IPS-NIHi7 (cell line): ENCODE measurements around the gene GNL3.
"Not testable (repeated sequence)": the region's sequence is repeated elsewhere in the genome, so short reads cannot be mapped to it uniquely, and the experiment has no call there.

Experiments
- DNase-seq: peaks from one replicate; pipeline ENCODE4 v3.0.0; 2012; ENCODE audit warnings: mixed read lengths; ENCODE audit errors: extremely low spot score

The GNL3 gene

DNA sequence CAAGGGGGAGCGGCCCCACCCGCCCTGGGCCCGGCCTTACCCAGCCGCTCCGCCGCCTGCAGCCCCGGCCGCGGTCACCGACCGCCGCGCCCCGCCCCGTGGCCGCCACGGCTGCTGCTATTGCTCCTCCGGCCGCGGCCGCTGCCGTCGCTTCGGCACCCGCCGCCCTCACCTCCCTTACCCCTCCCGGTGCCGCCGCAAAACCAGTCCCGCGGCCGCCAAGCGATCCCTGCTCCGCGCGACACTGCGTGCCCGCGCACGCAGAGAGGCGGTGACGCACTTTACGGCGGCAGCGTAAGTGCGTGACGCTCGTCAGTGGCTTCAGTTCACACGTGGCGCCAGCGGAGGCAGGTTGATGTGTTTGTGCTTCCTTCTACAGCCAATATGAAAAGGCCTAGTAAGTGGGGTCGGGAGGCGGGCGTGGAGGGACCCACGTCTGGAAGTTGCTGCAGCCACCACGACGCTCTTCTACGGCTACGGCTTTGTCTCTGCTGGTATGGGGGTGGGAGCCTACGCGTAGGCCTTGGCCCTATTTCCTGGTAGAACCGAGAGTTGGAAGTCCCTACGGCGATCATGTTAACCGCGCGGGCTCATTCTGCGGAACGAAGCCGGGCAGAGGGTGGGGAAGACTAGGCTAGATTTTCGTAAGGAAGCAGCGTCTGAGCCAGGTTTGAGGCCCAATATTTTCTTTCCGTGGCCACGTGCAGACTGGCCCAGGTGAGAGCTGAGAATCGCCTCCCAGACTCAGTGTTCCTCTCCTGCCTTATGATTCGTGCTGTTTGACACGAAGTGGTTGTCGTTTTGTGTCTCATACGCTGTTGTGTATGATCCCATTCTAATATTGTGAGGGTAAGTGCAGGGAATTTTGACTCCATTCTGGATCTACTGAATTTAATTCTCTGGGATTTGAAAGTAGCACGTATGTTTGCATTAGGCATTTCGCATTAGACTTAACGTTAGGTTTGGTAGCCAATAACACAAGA is at the start of gene GNL3, which contains the start of gene PBRM1:
Gene GNL3, plus strand, starts transcription at position 324 of the 983 bp plus-strand sequence. Its CDS starts 61 bp downstream, at position 385.
Gene PBRM1, minus strand, starts transcription at position 205 of the 983 bp plus-strand sequence.
- peak; percentile 95 for DNase-seq

DNA sequence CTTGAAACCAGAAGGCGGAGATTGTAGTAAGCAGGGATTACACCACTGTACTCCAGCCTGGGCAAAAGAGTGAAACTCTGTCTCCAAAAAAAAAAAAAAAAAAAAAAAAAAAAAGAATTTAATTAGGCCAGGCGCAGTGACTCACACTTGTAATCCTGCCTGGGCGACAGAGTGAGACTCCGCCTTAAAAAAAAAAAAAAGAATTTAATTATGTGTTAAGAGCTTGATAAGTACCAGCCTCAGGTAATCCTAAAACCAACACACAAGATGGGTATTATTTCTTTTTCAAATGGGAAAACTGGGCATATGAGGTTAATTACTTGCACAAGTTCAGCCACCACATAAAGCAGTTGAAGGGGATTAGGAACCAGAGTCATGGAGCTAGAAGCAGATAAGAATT is 49.2 kb upstream of the GNL3 start:
- no peak for DNase-seq

- DNase-seq = no peak
These were observed 40.3 kb upstream of the GNL3 start for GRCh38 chr3:52645549-52645948.

- DNase-seq = no peak
These were observed 36.2 kb upstream of the GNL3 start for GRCh38 chr3:52649461-52650210.

GRCh38 chr3:52650439-52650838 is 35.4 kb upstream of the GNL3 start:
- no peak for DNase-seq

- no peak for DNase-seq
These were observed 34.2 kb upstream of the GNL3 start for GRCh38 chr3:52651592-52651991.

DNA sequence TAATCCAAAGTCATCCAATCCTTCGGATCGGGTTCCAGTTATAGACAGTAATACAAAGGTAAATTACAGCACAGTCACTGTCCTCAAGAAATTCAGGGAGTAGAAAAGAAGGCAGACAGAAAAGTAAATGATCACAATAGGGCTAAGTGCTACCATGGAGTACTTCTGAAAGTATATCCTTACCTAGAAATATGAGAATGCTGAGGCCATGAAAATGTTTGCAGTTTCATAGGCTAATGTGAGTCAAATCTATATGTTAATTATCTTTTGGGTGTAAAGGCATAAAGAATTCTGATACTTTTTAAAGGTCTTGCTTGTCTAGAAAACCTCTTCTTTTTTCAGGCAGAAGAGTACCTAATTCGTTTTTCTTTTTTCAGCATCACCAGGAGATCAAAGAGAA is 29.9 kb upstream of the GNL3 start:
- no peak for DNase-seq

DNA sequence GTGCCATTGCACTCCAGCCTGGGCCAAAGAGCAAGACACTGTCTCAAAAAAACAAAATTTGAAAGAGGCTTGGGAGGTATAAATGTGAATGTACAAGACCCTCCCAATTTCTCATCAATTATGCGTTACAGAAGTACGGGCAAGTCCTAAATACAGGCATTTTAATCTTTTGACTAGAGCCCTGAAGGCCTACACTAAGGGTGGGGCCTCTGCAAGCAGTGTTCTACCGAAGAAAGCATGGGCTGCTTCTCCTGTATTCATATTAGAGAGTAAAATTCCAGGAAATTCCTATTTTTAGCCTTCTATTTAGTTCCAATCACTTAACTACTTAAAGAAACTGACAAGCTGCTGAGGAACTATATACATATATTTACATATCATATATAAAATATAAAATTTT is 25.8 kb upstream of the GNL3 start:
- no peak for DNase-seq

DNA sequence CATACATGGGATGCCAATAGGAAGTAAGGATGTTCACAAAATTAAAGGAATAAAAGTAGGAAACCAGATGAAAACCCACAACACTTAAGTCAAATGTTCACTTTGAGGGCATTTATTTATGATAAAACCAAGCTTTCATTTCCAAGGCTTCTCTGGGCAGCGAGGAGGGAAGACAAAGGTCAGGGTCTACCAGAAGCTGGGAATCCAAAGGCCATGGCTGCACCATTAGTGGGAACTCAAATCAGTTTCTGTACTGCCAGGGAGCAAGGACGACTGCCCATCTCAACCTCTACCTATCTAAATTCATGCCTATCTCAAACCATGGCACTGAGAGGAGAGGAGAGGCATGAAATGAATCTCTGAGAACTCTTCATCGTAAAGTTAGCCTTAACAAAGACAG is 22.7 kb upstream of the GNL3 start:
- DNase-seq = no peak

DNA sequence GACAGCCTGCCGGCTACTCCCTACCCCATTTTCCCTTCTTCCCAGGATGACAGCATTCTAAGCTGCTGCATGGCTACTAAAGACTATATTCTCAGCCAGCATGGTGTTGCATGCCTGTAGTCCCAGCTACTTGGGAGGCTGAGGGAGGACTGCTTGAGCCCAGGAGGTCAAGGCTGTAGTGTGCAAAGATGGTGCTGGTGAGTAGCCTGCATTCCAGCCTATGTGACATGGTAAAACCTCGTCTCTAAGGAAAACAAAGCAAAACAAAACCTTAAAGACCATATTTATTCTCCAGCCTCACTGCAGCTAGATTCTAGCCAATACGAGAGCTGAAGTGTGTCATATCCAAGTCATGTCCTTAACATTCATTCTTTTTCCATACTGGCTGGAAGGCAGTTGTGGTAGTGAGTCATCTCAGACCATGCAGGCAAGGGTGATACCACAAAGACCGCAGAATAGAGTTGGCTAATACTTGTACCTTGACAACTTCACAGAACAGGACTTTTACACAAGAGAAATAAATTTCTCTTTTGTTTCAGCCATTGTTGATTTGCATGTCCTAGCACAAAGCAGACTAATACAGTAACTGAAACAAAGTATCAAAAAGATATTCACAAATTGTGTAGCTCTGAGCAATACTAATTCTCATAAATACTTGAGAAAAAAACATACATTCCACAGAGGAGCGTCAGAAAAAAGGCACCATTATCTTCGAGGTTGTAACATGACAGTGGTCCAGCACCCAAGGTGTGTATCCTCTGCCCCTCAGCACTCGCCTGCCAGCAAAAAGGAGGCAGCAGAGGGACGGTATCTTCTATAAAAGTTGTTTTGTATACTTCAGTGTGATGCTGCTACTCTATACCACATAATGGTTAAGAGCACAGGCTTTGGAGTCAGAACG is 15.0 kb upstream of the GNL3 start:
- no peak for DNase-seq

DNA sequence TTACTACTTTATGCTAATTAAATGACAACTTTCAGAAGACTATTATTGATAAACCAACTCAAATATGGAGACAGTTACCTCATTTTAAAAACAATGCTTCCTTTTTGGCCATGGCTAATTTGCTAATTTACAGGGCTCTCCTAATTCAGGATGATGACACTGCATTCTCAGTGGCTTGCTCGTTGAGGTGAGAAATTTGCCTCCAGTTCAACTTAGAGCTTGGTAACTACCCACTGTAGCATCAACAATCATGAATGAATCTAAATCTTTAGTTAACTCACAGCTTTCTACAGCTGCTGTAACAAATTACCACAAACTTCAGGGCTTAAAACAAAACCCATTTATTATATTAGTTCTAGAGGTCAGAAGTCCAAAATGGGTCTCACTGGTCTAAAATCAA is 14.2 kb upstream of the GNL3 start:
- DNase-seq = no peak

GRCh38 chr3:52676201-52676600 is 9.6 kb upstream of the GNL3 start:
- not testable (repeated sequence) for DNase-seq

DNA sequence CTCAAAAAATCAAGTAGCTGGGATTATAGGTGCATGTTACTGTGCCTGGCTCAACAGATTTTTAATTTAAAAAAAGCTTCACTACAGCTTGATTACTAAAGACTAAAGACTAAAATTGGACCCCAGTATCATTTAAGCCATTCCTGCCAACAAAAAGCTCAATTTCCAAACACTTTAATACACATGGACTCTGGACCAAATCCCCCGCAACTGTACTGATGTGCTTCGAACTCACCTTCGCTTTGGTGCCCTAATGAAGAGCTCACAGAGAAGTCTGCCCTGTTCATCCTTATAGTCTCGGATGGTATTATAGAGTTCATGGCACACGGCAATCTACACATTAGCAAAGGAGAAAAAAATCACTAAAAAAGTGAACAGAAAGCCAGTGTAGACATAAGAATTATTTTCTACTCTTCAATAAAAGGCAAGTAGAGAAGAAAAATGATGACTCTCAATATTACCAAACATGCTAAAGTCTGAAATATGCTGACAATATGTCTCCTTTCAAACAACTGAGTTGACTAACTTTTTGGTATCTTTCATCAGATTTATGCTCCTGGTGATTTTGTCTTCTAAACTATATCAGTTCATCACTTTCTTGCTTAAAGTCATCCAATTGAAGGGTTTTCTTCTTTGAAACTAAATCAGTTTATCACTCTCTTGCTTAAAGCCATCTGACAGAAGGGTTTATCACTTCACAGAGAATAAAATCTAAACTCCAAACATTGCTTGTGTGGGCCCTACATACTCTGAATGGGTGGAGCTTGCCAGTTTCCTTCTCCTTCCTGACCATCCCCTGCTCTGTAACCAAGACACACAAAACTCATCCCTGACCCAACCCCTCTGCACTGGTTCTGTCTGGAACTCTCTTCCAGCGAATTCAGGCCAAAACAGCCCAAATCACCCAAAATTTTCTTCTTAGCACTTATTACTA is 7.3 kb upstream of the GNL3 start:
- DNase-seq = no peak

- no peak for DNase-seq
These were observed 6.7 kb upstream of the GNL3 start for GRCh38 chr3:52679199-52679538.

GRCh38 chr3:52679811-52680210 is 6.0 kb upstream of the GNL3 start:
- DNase-seq = no peak

GRCh38 chr3:52681596-52681995 is 4.2 kb upstream of the GNL3 start:
- no peak for DNase-seq

- DNase-seq = peak; percentile 28
These were observed 3.8 kb upstream of the GNL3 start for GRCh38 chr3:52682016-52682415.

DNA sequence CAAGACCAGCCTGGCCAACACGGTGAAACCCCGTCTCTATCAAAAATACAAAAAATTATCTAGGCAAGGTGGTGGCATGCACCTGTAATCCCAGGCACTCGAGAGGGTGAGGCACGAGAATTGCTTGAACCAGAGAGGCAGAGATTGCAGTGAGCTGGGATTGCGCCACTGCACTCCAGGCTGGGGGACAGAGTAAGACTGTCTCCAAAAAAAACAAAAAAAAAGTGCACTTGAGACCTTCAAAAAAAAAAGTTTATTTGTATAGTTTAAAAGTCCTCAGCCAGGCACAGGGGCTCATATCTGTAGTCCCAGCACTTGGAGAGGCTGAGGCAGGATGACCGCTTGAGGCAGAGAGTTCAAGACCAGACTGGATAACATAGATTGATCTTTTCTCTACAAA is 2.2 kb upstream of the GNL3 start:
- no peak for DNase-seq

DNA sequence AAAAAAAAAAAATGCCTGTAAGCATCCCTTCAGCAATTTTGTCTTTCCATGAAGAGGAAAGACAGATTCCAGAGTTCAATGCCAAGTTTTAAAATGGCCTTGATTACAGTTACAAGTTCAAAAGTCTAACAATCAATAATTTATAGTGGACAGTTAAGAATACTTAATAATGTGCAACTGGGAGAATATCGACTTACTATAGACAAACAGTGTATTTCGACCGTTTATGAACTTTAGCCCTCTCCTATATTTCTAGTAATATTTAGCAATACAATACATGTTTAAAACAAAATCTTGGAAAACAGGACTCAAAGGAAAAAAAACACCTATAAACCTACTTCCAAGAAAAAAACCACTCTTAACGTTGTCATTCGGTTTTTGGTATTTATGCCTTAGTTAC is 1.6 kb upstream of the GNL3 start:
- no peak for DNase-seq

DNA sequence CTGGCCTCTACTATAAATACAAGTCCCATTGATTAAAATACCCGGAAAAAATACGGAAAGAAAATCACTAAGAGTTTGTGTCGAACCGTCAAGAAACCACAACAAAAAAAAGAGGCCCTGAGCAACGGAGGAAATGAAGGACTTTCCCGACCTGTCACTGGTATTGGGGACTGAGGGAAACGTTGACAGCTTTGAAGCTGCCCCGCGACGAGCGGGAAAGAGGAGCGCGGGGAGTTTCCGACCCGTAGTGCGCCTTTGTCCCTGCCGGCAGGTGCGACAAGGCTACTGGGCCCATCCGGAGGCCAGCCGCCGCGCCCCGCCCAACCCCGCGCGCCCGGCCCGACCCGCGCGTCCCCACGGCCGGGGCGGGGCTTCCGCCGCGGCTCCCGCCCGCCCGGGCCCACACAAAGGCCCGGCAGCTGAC is 535 bp upstream of the GNL3 start:
- peak; percentile 94 for DNase-seq

DNA sequence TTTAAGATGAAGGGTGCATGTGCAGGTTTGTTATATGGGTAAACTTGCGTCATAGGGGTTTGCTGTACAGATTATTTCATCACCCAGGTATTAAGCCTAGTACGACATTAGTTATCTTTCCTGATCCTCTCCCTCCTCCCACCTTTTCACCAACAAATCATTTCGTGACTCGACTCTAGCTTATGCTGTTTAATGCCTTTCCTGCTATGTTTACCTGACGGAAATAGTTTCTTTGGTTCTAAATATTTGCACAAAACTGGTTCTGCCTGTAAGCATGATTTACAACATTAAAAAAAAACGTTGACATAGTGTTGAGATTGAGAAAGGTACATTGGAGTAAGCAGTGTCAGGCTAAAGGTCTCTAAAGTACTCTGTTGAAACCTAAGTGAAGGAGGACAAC is 2.4 kb downstream of the GNL3 start:
- DNase-seq = no peak
